ENCODE data around the gene NAA10. TPM values are rescaled to one million over a fixed set of nuclear protein-coding genes. Genes with fewer than 3 reads are reported as not detected.

Gene NAA10
- total and polyA plus RNA-seq, 4 experiments from 2014 or later = 57.6 to 96.3 (median 91.9) TPM

DNA sequence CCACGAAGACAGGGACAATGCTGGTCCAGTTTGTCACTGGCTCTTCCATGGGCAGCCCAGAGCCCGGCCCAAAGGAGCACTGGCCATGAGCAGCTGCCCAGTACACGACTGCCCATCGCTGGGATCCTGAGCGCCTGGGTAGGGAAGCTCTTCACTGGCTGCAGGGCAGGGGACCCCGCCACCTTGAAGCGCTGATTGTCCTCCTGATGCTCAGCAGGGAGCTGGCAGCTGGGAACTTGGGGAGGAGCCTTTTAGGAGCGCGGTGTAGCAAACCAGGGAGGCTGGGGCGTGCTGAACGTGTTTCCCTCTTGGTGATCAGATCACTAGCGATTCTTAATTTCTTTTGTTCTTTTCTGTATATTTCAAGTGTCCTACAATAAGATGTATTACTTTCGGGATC is 50.7 kb downstream of the NAA10 start:
- ChIA-PET POLR2A (ENCODE audit: partially characterized antibody) (no interaction called here), CTCF (ENCODE audit: partially characterized antibody) (no interaction called here)
- Histone ChIP-seq H3K36me3 (ENCODE audit: insufficient read depth, low read length) (no peaks in the 10 kb centered on the region), H3K27ac (ENCODE audit: low read depth, low read length) (no peak overlapping the region), H3K27me3 (ENCODE audit: insufficient read depth, low read length) (peaks cover 5% of the 10 kb centered on the region), H3K4me1 (ENCODE audit: insufficient read depth, low read length) (peaks cover 9% of the 10 kb centered on the region), H3K9me3 (ENCODE audit: control insufficient read depth in 1 of 2, low read length in 2 of 2) (no peaks in the 10 kb centered on the region), H3K4me3 (ENCODE audit: low read length in 2 of 2) (no peak overlapping the region)
- Mint-ChIP-seq H3K4me3 (peak overlapping the region in 1 of 8 donors; percentile 39), H3K4me1 (peaks cover 0 to 13% (median 2%) of the 10 kb centered on the region in 4 donors), H3K27ac (no peak overlapping the region), H3K9me3 (peaks cover 0 to 3% (median 0%) of the 10 kb centered on the region in 8 donors), H3K36me3 (no peaks in the 10 kb centered on the region), H3K27me3 (peaks cover 5 to 7% of the 10 kb centered on the region in 2 donors)
- DNase-seq = no peak
- intact Hi-C loops (cut with micrococcal nuclease) = loop anchor here (10.0 kb wide), 1 partner anchor 59 kb away; no protein-coding TSS in a partner anchor

DNA sequence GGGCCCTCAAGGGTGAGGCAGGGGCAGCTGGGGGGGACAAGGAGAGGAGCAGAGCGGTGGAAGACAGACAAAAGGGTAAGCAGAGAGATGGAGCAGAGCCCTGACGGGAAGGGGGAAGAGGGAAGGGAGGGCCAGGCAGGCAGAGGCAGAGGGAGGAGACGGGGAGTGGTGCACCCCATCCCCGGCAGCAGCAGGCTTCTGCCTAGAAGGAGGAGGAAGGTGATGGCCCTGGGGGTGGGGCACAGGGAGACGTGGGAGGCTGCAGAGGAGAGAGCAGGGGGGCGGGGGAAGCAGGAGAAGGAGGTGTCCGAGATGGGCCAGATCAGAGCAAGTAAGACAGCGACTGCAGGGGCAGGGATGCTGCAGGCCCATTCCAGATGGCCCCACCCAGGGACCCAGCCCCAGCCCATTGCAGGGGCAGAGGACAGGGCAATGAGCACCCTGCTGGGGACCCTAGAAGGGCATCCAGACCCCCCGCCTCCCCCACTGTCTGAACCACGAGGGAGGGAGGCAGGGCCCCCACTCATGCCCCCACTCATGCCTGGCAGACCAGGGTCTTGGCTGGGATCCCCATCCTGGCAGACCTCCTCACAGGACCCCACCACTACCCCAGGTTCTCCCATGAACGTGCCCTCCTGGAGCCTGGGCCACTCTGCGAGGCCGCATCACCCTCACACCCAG is 51.5 kb downstream of the NAA10 start:
- no peaks in the 10 kb centered on the region for H3K36me3 ChIP-seq (ENCODE audit: insufficient read depth, low read length)
- CTCF ChIA-PET (ENCODE audit: partially characterized antibody) = no interaction called here
- DNase-seq = no peak
- peaks cover 1 to 19% (median 3%) of the 10 kb centered on the region in 4 donors for H3K4me1 Mint-ChIP-seq
- peaks cover 9% of the 10 kb centered on the region in 2 donors for H3K27me3 Mint-ChIP-seq
- H3K27ac Mint-ChIP-seq = no peak overlapping the region
- peaks cover 0 to 6% (median 0%) of the 10 kb centered on the region in 8 donors for H3K9me3 Mint-ChIP-seq
- no peak overlapping the region for H3K27ac ChIP-seq (ENCODE audit: low read depth, low read length)
- POLR2A ChIA-PET (ENCODE audit: partially characterized antibody) = no interaction called here
- peaks cover 5% of the 10 kb centered on the region for H3K27me3 ChIP-seq (ENCODE audit: insufficient read depth, low read length)
- peaks cover 9% of the 10 kb centered on the region for H3K4me1 ChIP-seq (ENCODE audit: insufficient read depth, low read length)
- no peak overlapping the region for H3K4me3 ChIP-seq (ENCODE audit: low read length in 2 of 2)
- no peak overlapping the region for H3K4me3 Mint-ChIP-seq
- intact Hi-C loops (cut with micrococcal nuclease) = loop anchor here (10.0 kb wide), 1 partner anchor 59 kb away; no protein-coding TSS in a partner anchor
- no peaks in the 10 kb centered on the region for H3K36me3 Mint-ChIP-seq
- no peaks in the 10 kb centered on the region for H3K9me3 ChIP-seq (ENCODE audit: control insufficient read depth in 1 of 2, low read length in 2 of 2)

DNA sequence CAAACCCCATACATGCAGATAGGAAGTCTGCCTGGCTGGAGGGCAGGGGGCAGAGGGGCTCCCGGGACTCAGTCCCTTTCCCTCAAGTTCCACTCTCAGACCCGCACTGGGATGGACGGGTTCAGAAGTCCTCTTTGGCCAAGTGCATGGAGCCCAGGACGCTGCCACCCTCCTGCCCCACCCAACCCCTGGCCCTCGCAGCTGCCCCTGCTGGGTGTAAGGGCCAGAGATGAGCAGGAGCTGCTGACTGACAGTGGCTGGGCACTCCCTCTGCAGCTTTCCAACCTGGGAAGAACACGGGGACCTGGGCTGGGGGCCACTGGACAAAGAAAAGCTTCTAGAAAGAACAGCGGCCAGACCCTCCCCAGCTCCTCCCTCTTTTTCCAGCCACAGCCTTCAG is 52.3 kb downstream of the NAA10 start:
- no peak overlapping the region for H3K4me3 ChIP-seq (ENCODE audit: low read length in 2 of 2)
- intact Hi-C loops (cut with micrococcal nuclease) = loop anchor here (10.0 kb wide), 1 partner anchor 58 kb away; no protein-coding TSS in a partner anchor
- no peak overlapping the region for H3K27ac ChIP-seq (ENCODE audit: low read depth, low read length)
- Mint-ChIP-seq H3K9me3 (peaks cover 0 to 6% (median 0%) of the 10 kb centered on the region in 8 donors), H3K36me3 (no peaks in the 10 kb centered on the region), H3K4me1 (peaks cover 1 to 27% (median 5%) of the 10 kb centered on the region in 4 donors), H3K27me3 (peaks cover 9% of the 10 kb centered on the region in 2 donors), H3K4me3 (no peak overlapping the region), H3K27ac (no peak overlapping the region)
- peaks cover 9% of the 10 kb centered on the region for H3K4me1 ChIP-seq (ENCODE audit: insufficient read depth, low read length)
- POLR2A ChIA-PET (ENCODE audit: partially characterized antibody) = no interaction called here
- H3K36me3 ChIP-seq (ENCODE audit: insufficient read depth, low read length) = no peaks in the 10 kb centered on the region
- CTCF ChIA-PET (ENCODE audit: partially characterized antibody) = no interaction called here
- no peaks in the 10 kb centered on the region for H3K9me3 ChIP-seq (ENCODE audit: control insufficient read depth in 1 of 2, low read length in 2 of 2)
- DNase-seq = no peak
- peaks cover 5% of the 10 kb centered on the region for H3K27me3 ChIP-seq (ENCODE audit: insufficient read depth, low read length)

DNA sequence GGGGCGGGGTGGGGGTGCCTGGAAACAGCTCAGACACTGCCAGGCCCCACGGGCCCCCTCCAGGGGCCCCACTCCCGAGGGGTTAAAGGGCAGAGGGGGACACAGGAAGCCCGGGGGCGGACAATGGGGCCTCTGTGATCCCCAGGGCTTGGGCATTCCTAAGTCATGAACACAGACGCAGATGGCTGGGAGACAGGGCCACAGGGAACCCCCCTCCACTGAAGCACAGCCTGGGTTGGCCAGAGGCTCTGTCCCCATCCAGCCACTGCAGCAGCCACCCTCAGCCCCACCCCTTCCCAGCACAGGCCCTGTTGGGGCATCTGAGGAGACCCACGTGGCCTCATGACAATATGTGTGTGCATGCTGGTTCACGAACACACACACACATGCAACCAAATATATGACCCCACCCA is 52.7 kb downstream of the NAA10 start:
- Mint-ChIP-seq H3K4me3 (no peak overlapping the region), H3K4me1 (peaks cover 1 to 30% (median 6%) of the 10 kb centered on the region in 4 donors)
- POLR2A ChIA-PET (ENCODE audit: partially characterized antibody) = no interaction called here

DNA sequence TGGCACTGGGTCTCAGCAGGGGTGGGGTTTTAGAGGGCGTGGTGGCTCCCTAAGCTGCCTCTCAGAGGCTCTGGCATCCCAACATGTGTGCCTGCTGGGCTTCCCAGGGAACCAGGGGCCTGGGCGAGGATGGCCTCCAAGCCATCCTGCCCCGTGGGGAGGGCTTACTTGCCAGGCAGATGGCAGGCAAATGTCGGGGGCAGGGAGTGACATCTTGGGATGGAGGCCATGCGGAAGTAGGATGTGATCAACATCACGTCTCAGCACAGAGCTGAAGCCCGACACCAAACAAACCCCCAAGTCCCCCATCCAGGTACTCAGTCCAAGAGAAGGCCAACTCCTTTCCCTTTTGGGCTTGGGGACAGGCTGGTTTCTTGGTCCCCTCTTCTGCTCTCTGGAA is 53.6 kb downstream of the NAA10 start:
- POLR2A ChIA-PET (ENCODE audit: partially characterized antibody) = no interaction called here

More for the DNA sequence above, 52.7 kb downstream of the NAA10 start:
- no peaks in the 10 kb centered on the region for H3K36me3 Mint-ChIP-seq
- H3K36me3 ChIP-seq (ENCODE audit: insufficient read depth, low read length) = no peaks in the 10 kb centered on the region
- no peak for DNase-seq
- peaks cover 9% of the 10 kb centered on the region in 2 donors for H3K27me3 Mint-ChIP-seq
- no peak overlapping the region for H3K27ac Mint-ChIP-seq
- CTCF ChIA-PET (ENCODE audit: partially characterized antibody) = no interaction called here
- peaks cover 0 to 5% (median 0%) of the 10 kb centered on the region in 8 donors for H3K9me3 Mint-ChIP-seq
- peaks cover 9% of the 10 kb centered on the region for H3K4me1 ChIP-seq (ENCODE audit: insufficient read depth, low read length)
- no peak overlapping the region for H3K27ac ChIP-seq (ENCODE audit: low read depth, low read length)
- peaks cover 5% of the 10 kb centered on the region for H3K27me3 ChIP-seq (ENCODE audit: insufficient read depth, low read length)
- intact Hi-C loops (cut with micrococcal nuclease) = loop anchor here (10.0 kb wide), 1 partner anchor 57 kb away; no protein-coding TSS in a partner anchor
- H3K4me3 ChIP-seq (ENCODE audit: low read length in 2 of 2) = no peak overlapping the region
- H3K9me3 ChIP-seq (ENCODE audit: control insufficient read depth in 1 of 2, low read length in 2 of 2) = no peaks in the 10 kb centered on the region

DNA sequence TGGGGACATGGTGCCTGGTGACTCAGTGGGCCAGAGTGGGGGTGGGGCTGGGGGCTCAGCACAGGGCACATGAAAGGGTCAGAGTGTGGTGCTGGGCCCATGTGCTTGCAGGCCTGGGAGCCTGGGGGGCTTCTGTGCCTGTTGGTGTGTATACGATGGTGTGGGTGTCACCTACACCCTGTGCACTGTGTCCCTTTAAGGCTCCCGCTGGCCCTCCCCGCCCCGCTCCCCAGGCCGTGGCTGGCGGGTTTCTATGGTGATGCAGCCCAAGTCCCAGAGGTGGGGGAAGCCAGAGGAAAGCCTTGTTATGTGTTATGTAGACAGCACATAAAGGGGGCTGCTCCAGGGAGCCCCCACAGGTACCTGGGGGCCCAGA is 54.4 kb downstream of the NAA10 start:
- ChIA-PET POLR2A (ENCODE audit: partially characterized antibody) (no interaction called here), CTCF (ENCODE audit: partially characterized antibody) (no interaction called here)
- Histone ChIP-seq H3K4me1 (ENCODE audit: insufficient read depth, low read length) (peaks cover 7% of the 10 kb centered on the region), H3K36me3 (ENCODE audit: insufficient read depth, low read length) (no peaks in the 10 kb centered on the region), H3K27me3 (ENCODE audit: insufficient read depth, low read length) (peaks cover 5% of the 10 kb centered on the region), H3K4me3 (ENCODE audit: low read length in 2 of 2) (no peak overlapping the region), H3K9me3 (ENCODE audit: control insufficient read depth in 1 of 2, low read length in 2 of 2) (no peaks in the 10 kb centered on the region), H3K27ac (ENCODE audit: low read depth, low read length) (no peak overlapping the region)
- intact Hi-C loops (cut with micrococcal nuclease) = loop anchor here (10.0 kb wide), 1 partner anchor 56 kb away; no protein-coding TSS in a partner anchor
- Mint-ChIP-seq H3K27me3 (peaks cover 11 to 12% of the 10 kb centered on the region in 2 donors), H3K4me3 (no peak overlapping the region), H3K36me3 (no peaks in the 10 kb centered on the region), H3K9me3 (peaks cover 0 to 5% (median 0%) of the 10 kb centered on the region in 8 donors), H3K27ac (no peak overlapping the region), H3K4me1 (peaks cover 5 to 30% (median 6%) of the 10 kb centered on the region in 4 donors)
- no peak for DNase-seq

More for the DNA sequence above, 53.6 kb downstream of the NAA10 start:
- Histone ChIP-seq H3K9me3 (ENCODE audit: control insufficient read depth in 1 of 2, low read length in 2 of 2) (no peaks in the 10 kb centered on the region), H3K27ac (ENCODE audit: low read depth, low read length) (no peak overlapping the region), H3K4me1 (ENCODE audit: insufficient read depth, low read length) (peaks cover 9% of the 10 kb centered on the region), H3K36me3 (ENCODE audit: insufficient read depth, low read length) (no peaks in the 10 kb centered on the region), H3K4me3 (ENCODE audit: low read length in 2 of 2) (no peak overlapping the region), H3K27me3 (ENCODE audit: insufficient read depth, low read length) (peaks cover 5% of the 10 kb centered on the region)
- peaks cover 3 to 30% (median 6%) of the 10 kb centered on the region in 4 donors for H3K4me1 Mint-ChIP-seq
- peaks cover 0 to 5% (median 0%) of the 10 kb centered on the region in 8 donors for H3K9me3 Mint-ChIP-seq
- no peak overlapping the region for H3K4me3 Mint-ChIP-seq
- DNase-seq = no peak
- H3K27me3 Mint-ChIP-seq = peaks cover 10 to 11% of the 10 kb centered on the region in 2 donors
- no peaks in the 10 kb centered on the region for H3K36me3 Mint-ChIP-seq
- CTCF ChIA-PET (ENCODE audit: partially characterized antibody) = no interaction called here
- H3K27ac Mint-ChIP-seq = no peak overlapping the region
- intact Hi-C loops (cut with micrococcal nuclease) = loop anchor here (10.0 kb wide), 1 partner anchor 56 kb away; no protein-coding TSS in a partner anchor

DNA sequence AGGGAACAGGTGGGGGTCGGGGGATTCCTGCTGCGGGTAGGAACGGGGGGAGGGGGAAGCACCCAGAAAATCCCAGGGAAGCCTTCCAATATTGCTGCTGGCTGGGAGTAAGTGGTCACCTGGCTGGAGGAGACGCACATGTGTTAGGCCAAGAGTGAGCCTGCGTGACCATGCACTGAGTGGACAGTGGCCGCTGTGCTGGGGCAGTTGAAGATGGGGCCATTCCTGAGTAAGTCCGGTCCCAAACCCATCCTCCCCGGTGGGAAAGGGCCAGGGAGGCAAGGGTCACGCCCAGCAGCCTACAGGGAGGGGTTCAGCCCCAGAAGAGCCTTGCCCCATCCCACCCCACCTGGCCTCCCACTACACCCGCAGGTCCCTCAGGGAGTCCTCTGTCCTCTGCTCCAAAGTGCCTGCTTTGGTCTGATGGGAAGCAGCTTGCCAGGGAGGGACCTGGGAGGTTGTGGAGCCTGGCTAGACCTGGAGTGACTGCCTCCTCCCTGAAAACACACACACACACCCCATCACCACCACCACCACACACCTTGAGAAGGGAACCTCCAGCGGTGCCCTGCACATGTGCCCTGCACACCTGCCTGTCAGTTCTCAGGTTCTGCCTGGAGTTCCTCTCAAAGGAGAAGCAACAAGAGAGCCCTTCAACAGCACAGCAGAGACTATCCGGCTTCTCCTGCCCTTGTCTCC is 54.9 kb downstream of the NAA10 start:
- POLR2A ChIA-PET (ENCODE audit: partially characterized antibody) = no interaction called here
- intact Hi-C loops (cut with micrococcal nuclease) = loop anchor here (10.0 kb wide), 1 partner anchor 55 kb away; no protein-coding TSS in a partner anchor
- Mint-ChIP-seq H3K4me3 (no peak overlapping the region), H3K4me1 (peaks cover 5 to 27% (median 8%) of the 10 kb centered on the region in 4 donors), H3K27ac (no peak overlapping the region), H3K36me3 (no peaks in the 10 kb centered on the region), H3K27me3 (peaks cover 12 to 13% of the 10 kb centered on the region in 2 donors), H3K9me3 (peaks cover 0 to 5% (median 0%) of the 10 kb centered on the region in 8 donors)
- no peak for DNase-seq
- Histone ChIP-seq H3K27ac (ENCODE audit: low read depth, low read length) (no peak overlapping the region), H3K36me3 (ENCODE audit: insufficient read depth, low read length) (no peaks in the 10 kb centered on the region), H3K27me3 (ENCODE audit: insufficient read depth, low read length) (peaks cover 1% of the 10 kb centered on the region), H3K4me1 (ENCODE audit: insufficient read depth, low read length) (peaks cover 1% of the 10 kb centered on the region), H3K9me3 (ENCODE audit: control insufficient read depth in 1 of 2, low read length in 2 of 2) (no peaks in the 10 kb centered on the region), H3K4me3 (ENCODE audit: low read length in 2 of 2) (no peak overlapping the region)
- CTCF ChIA-PET (ENCODE audit: partially characterized antibody) = no interaction called here

All from CD4-positive, alpha-beta memory T cell (primary cell).